Inferior parietal cortex (tissue), 1 donor: ENCODE results near the gene GNB1.
"Not testable (repeated sequence)": the region's sequence is repeated elsewhere in the genome, so short reads cannot be mapped to it uniquely, and the experiment has no call there.

Source experiments
- DNase-seq: peaks from one replicate; pipeline ENCODE4 v3.0.0-alpha.2; 2016; ENCODE audit errors: extremely low spot score

Gene GNB1

DNA sequence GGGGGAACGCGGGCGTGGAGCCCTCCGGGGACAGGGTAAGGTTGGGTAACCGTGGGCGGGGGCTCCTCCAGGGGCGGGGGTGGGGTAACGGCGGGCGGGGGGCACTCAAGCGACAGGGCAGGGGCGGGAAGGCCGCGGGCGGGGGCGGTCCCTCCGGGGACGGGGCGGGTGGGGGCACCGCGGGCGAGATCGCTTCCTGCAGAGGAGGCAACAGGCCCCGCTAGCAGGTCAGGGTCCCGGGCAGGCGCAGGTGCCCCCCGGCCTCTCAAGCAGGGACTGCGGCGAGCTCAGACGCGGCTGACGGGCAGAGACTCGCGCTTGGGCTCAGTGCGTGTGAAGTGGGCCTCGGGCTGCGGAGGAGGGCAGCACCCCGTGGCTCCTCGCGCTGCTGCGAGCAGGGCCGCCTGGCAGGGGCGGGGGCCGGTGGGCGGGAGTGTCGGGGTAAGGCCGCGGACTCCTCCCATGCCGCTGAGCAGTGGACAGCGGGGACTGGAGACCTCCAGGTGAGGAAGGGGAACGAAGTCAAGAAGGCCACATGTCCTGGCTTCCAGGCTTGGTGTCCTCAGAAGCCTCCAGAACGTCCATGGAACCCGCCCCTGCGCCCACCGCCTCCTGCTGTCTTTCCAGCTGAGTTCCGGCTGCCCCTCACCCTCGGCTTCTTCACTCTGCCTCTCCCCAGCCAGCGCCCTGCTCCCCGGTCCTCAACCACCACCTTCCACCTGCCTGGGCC is 627 bp upstream of the GNB1 start:
- DNase-seq = no peak

DNA sequence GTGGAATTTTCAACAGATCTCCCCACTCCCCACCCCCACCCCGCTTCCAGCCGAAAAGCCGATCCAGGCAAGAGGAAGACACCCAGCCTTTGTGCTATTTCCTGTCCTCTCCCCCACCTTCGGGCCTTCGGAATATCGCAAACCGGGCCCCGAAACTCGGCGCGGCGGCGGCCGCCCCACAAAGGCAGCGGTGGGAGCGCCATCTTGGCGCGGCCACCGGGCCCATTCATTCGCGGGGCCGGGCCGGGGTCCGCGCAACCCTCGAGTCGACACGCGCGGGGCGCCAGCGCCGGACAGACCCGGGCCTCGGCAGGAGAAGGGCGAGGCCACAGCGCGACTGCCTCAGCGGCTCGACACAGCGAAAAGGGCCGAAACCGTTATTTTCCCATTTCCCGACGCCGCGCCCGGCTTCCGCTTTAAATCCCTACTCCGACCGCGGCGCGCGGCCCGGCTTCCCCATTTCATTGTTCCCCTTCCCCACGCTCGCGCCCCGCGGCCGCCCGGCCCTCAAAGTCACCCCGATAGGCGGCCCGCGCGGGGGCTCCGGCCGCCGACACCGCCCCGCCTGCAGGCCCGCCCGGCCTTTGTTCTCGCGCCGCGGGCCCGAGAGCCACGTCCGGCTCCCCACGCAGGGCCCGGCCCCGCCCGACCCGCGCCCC is 911 bp downstream of the GNB1 start:
- no peak for DNase-seq

DNA sequence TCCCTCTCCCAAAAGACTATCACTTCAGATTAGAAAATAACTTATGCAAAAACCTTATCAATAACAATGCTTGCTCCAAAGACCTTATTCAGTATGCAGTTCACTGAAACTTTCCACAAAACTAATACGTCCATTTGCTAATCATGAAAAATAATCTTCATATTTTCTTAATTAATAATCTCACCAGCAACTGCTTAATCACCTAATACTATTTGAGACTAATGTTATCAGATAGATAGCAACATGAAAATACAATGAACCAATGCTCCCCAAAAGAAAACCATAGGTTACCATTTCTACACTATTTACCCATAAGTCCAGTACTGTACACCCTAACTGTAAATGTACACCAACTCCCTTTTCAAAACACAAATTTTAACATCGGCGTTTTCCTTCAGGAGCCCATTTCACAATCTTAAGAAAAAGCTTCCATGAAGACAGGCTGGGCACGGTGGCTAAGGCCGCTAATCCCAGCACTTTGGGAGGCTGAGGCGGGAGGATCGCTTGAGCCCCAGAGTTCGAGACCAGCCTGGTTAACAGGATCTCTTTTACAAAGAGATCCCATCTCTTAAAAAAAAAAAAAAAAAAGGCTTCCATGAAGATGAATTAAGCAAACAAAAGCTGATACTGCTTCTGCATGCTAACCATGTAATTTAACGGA is 1.7 kb downstream of the GNB1 start:
- DNase-seq = no peak

- not testable (repeated sequence) for DNase-seq
These were observed 7.0 kb downstream of the GNB1 start for GRCh38 chr1:1883890-1884289.

DNA sequence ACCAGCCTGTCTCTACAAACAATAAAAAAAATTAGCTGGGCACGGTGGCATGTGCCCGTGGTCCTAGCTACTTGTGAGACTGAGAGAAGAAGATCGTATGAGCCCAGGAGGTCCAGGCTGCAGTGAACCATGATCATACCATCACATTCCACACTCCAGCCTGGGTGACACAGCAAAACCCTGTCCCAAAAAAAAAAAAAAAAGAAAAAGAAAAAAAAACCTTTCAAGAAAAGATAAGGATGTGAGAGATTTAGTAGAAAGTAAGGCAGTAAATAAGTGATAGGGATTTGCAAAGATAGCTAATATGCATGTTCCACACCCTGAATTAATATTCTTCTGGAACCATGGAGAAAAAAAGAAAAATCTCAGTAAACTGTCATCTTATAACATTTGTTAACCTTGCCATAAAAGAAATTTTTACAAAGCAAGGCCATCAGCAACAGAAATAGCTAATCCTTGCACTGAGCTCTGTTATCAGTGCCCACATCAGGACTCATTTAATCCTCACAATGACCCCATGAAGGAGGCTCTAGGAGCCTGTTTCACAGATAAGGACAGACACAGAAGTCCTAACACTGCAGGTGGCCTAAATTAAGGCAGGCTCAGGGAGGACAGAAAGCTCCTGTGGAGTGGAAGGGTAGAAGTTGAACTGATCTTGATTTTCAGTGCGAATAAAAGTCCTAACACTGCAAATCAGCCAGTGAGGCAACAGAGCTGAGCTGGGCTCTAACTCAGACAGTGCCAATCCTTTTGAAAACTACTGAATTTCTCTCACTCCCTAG is 7.6 kb downstream of the GNB1 start:
- no peak for DNase-seq

DNA sequence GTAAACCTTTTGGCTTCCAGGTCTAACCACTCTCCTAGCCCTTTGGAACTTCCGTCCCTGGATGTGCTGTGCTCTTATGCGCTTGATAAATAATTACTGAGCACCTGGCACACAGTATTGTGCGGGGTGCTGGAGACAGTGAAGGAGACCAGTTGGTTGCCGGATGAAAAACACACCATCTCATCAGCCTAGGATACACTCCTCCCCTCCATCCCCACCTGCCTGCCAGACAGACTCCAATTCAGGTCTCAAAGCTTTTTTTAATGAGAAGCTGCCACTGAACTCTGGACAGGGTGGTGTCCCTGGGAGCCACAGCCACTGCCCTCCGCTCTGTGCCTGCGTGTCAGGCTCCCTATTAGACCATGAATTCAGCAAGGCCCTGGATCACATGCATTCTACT is 9.2 kb downstream of the GNB1 start:
- DNase-seq = no peak

- no peak for DNase-seq
These were observed 10.1 kb downstream of the GNB1 start for GRCh38 chr1:1880617-1881312.

GRCh38 chr1:1879942-1880341 is 10.9 kb downstream of the GNB1 start:
- DNase-seq = no peak

DNA sequence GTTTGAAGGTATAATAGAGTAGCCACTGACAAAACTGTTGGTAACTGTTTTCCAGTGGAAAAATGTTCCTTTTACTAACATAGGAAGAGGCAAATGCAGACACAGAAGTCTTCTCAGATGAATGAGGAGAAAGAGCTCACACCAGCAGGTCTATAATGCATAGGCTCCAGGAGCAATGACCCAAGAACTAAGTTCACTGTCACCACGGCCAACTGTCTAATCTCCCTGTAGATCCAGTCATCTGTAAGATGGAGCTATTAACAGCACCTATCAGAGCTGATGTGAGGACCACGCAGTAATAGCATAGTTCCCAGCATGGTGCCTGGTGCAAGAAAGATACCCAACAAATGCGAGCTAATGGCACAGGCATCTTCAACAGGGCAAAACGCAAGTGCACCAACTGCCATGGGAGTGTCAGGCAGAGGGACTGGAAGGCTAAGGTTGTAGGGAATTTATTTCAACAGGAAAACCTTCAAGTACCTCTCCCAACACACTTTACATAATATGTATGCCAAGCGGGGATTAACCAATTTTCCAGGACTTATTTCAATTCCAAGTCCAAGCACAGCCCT is 12.9 kb downstream of the GNB1 start:
- no peak for DNase-seq

- DNase-seq = no peak
These were observed 14.5 kb downstream of the GNB1 start for GRCh38 chr1:1876335-1876930.

DNA sequence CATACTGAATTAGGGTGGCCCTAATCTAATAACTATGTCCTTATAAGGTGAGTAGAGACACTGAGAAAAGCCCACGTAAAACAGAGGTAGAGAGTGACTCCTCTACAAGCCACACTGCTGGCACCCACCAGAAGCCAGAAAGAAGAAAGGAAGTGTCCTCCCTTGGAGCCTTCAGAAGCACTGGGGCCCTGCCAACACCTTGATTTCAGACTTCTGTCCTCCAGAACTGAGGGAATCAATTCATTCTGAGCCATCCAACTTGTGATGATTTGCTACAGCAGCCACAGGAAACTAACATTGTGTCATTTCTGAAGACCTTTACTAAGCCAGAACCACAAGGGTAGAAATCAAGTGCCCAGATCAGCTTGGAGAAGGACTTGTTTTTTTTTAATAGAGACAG is 15.0 kb downstream of the GNB1 start:
- no peak for DNase-seq

DNA sequence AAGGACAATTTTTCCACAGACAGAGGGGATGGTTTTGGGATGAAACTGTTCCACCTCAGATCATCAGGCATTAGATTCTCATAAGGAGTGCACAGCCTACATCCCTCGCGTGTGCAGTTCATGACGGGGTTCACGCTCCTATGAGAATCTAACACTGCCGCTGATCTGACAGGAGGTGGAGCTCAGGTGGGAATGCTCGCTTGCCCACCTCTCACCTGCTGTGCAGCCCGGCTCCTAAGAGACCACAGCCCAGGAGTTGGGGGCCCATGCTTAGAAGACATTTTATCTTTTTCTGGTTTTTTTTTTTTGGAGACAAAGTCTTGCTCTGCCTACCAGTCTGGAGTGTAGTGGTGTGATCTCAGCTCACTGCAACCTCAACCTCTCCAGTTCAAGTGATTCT is 16.0 kb downstream of the GNB1 start:
- DNase-seq = no peak

DNA sequence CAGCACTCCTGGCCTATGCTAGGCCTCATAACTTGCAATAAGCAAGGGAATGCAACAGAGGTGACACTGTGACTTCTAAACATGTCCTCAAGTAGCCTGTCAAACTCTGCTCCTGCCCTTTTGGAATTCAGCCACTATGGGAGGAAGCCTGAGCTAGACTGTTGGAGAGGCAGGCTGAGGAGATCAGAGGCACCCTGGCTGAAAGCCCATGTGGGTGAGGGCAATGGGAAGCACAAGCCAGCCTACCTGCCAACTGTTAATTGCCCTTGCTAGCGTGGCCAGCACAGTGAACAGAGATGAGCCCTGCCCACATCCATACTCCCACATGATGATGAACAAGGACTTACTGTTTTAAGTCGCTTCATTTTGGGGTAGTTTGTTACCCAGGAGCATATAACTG is 17.7 kb downstream of the GNB1 start:
- DNase-seq = no peak

DNA sequence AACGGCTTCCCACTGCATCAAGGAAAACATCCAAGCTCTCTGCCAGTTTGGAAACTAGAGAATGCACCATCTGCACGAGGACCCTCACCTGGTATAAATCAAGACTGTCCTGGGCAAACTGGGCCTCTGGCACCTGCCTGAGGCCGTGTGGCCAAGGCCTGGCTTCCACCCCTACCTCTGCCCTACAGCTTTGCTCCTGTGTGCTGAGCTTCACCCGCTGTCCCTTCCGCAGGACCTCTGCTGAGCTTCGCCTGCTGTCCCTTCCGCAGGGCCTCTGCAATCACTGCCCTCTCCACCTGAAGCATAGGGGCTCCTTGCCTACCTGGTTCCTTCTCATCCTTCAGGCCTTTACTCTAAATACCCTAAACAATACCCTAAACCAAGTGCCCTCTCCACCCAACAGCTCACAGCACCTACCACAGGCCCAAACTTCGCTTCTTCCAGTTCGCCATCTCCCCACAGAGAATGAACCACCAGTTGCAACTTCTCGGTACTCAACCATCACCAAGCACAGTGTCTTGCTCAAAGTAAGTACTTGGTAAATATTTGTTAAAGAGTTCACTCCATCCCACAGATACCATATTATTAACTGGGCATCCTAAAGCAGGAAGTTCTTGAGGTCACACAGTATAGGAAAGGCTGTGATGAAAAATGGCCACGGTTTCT is 18.4 kb downstream of the GNB1 start:
- no peak for DNase-seq

- DNase-seq = no peak
These were observed 21.4 kb downstream of the GNB1 start for GRCh38 chr1:1869469-1869868.

DNA sequence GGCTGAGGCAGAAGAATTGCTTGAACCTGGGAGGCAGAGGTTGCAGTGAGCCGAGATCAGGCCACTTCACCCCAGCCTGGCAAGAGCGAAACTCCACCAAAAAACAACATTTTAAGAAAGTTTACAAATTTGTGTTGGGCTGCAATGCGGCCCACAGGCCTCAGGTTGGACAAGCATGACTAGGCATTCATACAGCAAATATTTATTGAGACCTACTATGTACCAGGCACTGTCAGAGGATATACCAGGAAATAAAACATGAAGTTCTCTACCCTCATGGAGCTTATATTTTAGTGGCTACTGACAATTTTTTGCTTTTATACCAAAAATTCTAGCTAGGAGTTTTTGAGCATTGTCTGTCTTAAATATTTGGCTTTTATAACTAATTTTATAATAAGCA is 23.7 kb downstream of the GNB1 start:
- no peak for DNase-seq

GRCh38 chr1:1862905-1863547 is 27.9 kb downstream of the GNB1 start:
- DNase-seq = no peak

GRCh38 chr1:1861761-1862310 is 29.1 kb downstream of the GNB1 start:
- DNase-seq = not testable (repeated sequence)

- DNase-seq = no peak
These were observed 29.6 kb downstream of the GNB1 start for GRCh38 chr1:1861339-1861730.
